ENCODE measurements around the gene PHF2. TPM values are rescaled to one million over a fixed set of nuclear protein-coding genes. Genes with fewer than 3 reads are reported as not detected.

The PHF2 gene
- total RNA-seq, 1 experiment from 2014 or later = 26.3 TPM

- H3K79me2 ChIP-seq (ENCODE audit: low read depth) = no peaks in the 10 kb centered on the region
- H3K4me2 ChIP-seq = no peak overlapping the region
- H2AFZ ChIP-seq = no peak overlapping the region
- no peak overlapping the region for H3K27ac ChIP-seq
- no TSS peak for BruUV-seq (replicated peaks)
- POLR2A ChIA-PET (ENCODE audit: unreplicated experiment) = no interaction called here
- H3K9me2 ChIP-seq (ENCODE audit: insufficient read depth) = no peaks in the 10 kb centered on the region
- H3K9me3 ChIP-seq (ENCODE audit: insufficient read depth, low read depth) = no peaks in the 10 kb centered on the region
- intact Hi-C loops (cut with micrococcal nuclease; ENCODE audit: unreplicated experiment) = no loop called here
- H3K36me3 ChIP-seq (ENCODE audit: low read depth) = no peaks in the 10 kb centered on the region
- H3K4me3 ChIP-seq = no peak overlapping the region
- no peaks in the 10 kb centered on the region for H3K27me3 ChIP-seq (ENCODE audit: insufficient read depth, low read depth)
- H4K20me1 ChIP-seq (ENCODE audit: insufficient read depth) = no peaks in the 10 kb centered on the region
- TF ChIP-seq CTCF (conservative IDR thresholded peaks at IDR 0.05) = no peak
- TF ChIP-seq EZH2 (IDR thresholded peaks at IDR 0.05; ENCODE audit: low read depth) = no peak
- H3F3A ChIP-seq (ENCODE audit: insufficient read depth, low read depth) = no peaks in the 10 kb centered on the region
- CTCF ChIA-PET = no interaction called here
- no peaks in the 10 kb centered on the region for H3K4me1 ChIP-seq (replicated peaks; ENCODE audit: insufficient read depth)
- DNase-seq = no peak
Observed at GRCh38 chr9:93677641-93678136, 101.3 kb downstream of the PHF2 start.

GRCh38 chr9:93678199-93679019 is 102.0 kb downstream of the PHF2 start:
- H3F3A ChIP-seq (ENCODE audit: insufficient read depth, low read depth) = no peaks in the 10 kb centered on the region
- ChIA-PET POLR2A (ENCODE audit: unreplicated experiment) (interaction anchor here (0.7 kb wide), 2 partner anchors 370 to 1034 kb away, joined by 3 to 4 read pairs; no protein-coding TSS in a partner anchor), CTCF (no interaction called here)
- no peak overlapping the region for H3K27ac ChIP-seq
- no peaks in the 10 kb centered on the region for H3K36me3 ChIP-seq (ENCODE audit: low read depth)
- no peaks in the 10 kb centered on the region for H3K9me2 ChIP-seq (ENCODE audit: insufficient read depth)
- no peaks in the 10 kb centered on the region for H3K9me3 ChIP-seq (ENCODE audit: insufficient read depth, low read depth)
- H3K4me1 ChIP-seq (replicated peaks; ENCODE audit: insufficient read depth) = no peaks in the 10 kb centered on the region
- H3K4me3 ChIP-seq = no peak overlapping the region
- no peak overlapping the region for H3K4me2 ChIP-seq
- intact Hi-C loops (cut with micrococcal nuclease; ENCODE audit: unreplicated experiment) = no loop called here
- H3K79me2 ChIP-seq (ENCODE audit: low read depth) = no peaks in the 10 kb centered on the region
- TF ChIP-seq EZH2 (IDR thresholded peaks at IDR 0.05; ENCODE audit: low read depth) = no peak
- no peak for TF ChIP-seq CTCF (conservative IDR thresholded peaks at IDR 0.05)
- DNase-seq = no peak
- BruUV-seq (replicated peaks) = no TSS peak
- no peaks in the 10 kb centered on the region for H4K20me1 ChIP-seq (ENCODE audit: insufficient read depth)
- H2AFZ ChIP-seq = no peak overlapping the region
- no peaks in the 10 kb centered on the region for H3K27me3 ChIP-seq (ENCODE audit: insufficient read depth, low read depth)

- TF ChIP-seq CTCF (conservative IDR thresholded peaks at IDR 0.05) (no peak), EZH2 (IDR thresholded peaks at IDR 0.05; ENCODE audit: low read depth) (no peak)
- Histone ChIP-seq H3K27ac (no peak overlapping the region), H3F3A (ENCODE audit: insufficient read depth, low read depth) (no peaks in the 10 kb centered on the region), H3K4me2 (no peak overlapping the region), H3K4me3 (no peak overlapping the region), H3K4me1 (replicated peaks; ENCODE audit: insufficient read depth) (no peaks in the 10 kb centered on the region), H3K36me3 (ENCODE audit: low read depth) (no peaks in the 10 kb centered on the region), H3K9me2 (ENCODE audit: insufficient read depth) (no peaks in the 10 kb centered on the region), H3K9me3 (ENCODE audit: insufficient read depth, low read depth) (no peaks in the 10 kb centered on the region), H3K79me2 (ENCODE audit: low read depth) (no peaks in the 10 kb centered on the region), H2AFZ (no peak overlapping the region), H3K27me3 (ENCODE audit: insufficient read depth, low read depth) (0 out of 2 replicates have a peak, but pooled peaks cover 4% of the 10 kb centered on the region), H4K20me1 (ENCODE audit: insufficient read depth) (no peaks in the 10 kb centered on the region)
- ChIA-PET CTCF (no interaction called here), POLR2A (ENCODE audit: unreplicated experiment) (interaction anchor here (0.7 kb wide), 1 partner anchor 371 kb away, joined by 4 read pairs; no protein-coding TSS in a partner anchor)
- BruUV-seq (replicated peaks) = no TSS peak
- DNase-seq = no peak
- intact Hi-C loops (cut with micrococcal nuclease; ENCODE audit: unreplicated experiment) = loop anchor here (5.0 kb wide), 2 partner anchors 102 to 388 kb away; partner anchors contain the start of gene PHF2
Observed at GRCh38 chr9:93679536-93680442, 103.4 kb downstream of the PHF2 start.
